ENCODE data around the gene CSF1R.
"Not testable (repeated sequence)": the region's sequence is repeated elsewhere in the genome, so short reads cannot be mapped to it uniquely, and the experiment has no call there.

Gene CSF1R

DNA sequence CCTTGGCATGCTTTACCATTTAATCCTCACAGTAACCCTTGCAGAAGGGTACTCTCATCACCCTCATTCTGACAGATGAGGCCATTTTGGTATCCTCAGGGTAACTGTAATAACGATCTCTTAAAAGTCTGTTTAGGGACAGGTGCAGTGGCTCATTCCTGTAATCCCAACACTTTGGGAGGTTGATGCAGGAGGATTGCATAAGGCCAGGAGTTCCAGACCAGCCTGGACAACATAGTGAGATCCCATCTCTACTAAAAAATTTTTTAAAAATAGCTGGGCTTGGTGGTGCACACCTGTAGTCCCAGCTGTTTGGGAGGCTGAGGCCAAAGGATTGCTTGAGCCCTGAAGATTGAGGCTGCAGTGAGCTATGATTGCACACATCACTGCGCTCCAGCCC is 31.8 kb downstream of the CSF1R start:
- DNase-seq: no peak

DNA sequence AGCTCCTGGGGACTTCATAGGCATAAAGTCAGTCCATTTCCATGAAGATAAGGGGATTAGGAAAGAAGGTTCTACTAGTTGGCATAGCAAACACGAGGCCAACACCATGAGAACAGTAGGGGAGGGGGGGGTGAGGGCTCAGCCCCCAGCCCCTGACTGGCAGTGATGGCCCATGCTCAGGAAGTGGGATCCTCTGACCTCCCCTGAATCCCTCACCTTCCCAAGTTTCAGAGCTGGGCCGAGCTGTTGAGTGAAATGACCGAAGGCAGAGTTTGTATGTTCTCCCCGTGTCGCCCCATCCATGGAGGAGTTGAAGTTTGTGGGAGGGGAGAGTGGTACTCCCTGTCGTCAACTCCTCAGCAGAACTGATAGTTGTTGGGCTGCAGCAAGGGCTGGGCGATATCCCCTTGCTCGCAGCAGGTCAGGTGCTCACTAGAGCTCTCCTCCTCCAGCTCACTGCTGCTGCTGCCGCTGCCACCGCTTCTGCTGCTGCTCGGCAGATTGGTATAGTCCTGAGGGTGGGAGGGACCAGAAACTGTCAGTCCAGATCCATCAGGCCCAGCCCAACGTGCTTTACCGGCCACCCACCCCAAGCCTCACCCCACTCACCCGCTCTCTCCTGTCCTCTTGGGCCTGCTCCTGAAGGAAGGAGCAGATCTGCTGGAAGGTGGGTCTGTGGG is 32.5 kb downstream of the CSF1R start:
- DNase-seq: no peak

DNA sequence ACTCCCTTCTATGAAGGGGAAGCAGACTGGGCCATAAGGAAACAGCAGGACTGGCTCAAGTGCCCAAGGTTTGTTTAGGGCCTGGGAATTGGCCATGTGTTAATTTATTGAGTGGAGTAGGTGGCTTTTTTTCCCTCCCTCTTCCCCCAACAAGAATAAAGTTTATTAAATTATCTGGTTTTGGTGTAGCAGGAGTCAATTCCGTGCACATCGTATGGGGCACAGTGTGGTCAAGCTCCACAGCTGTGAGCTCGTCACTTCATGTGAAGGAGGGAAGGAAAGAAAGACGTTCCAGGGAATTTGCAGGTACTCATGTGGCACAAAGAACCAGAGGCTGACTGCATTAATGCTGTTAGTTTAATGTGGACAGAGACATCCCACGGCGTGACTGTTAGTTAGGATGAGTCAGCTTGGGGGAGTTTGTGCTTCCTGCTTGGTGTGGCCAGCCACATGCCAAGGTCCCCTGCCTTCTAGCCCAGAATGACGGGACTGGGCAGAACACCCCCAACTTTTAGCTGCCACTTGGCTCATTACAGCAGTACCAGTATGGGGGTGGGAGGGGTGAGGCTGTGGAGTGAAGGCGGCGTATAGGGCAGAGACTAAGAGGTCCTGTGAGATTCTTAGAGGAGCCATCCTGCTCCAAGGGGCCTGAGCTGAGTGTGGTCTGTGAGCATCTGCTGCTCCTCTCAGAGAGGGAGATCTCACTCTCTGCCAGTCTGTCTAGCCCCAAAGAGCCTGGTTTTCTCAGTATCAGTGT is 33.2 kb downstream of the CSF1R start:
- no peak for DNase-seq

DNA sequence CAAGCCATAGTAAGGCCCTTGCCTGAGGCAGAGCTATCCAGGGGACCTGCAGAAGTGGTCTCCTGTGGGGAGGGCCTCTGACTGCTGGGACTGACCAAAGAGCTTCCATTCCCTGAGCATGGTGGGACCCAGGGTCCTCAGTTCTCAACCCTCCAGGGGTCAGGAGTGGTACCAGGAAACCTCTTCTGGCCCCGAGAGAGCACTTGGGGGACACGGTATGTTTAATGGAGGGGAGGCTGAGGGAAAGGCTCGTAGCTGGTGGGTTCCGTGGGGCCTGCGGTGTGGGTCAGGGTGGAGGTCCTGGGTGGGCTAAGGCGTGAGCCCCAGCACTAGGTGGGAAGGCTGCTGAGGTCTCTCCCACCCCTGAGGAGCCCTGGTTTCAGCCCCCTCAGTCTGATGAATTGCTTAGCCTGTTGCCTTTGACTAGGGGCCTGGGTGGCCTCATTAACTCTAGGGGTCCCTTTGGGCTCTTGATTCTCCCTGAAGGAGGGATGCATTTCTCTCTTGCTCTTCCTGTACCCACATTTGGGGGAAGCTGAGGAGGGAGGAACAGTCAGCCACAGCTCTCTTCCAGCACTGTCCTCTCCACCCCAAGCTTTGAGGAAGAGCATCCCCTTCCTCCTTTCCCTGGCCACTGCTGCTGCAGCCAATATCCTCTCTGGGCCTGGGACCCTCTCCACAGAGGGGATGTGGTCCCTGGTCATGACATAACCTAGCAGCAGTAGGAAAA is 34.0 kb downstream of the CSF1R start:
- DNase-seq: no peak

DNA sequence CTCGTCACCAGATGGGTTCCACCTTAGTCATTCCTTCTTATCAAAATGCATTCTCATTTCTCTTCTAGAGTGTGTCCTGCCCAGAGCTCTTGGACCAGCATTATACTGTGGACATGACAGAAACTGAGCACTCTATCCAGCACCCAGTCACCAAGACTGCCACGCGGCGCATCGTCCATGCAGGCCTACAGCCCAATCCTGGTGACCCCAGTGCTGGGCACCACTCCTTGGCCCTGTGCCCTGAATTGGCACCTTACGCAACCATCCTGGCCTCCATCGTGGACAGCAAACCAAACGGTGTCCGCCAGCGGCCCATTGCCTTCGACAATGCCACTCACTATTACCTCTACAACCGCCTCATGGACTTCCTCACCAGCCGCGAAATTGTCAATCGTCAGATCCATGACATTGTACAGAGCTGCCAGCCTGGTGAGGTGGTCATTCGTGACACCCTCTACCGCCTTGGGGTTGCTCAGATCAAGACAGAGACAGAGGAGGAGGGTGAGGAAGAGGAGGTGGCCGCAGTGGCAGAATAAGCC is 34.6 kb downstream of the CSF1R start:
- no peak for DNase-seq

DNA sequence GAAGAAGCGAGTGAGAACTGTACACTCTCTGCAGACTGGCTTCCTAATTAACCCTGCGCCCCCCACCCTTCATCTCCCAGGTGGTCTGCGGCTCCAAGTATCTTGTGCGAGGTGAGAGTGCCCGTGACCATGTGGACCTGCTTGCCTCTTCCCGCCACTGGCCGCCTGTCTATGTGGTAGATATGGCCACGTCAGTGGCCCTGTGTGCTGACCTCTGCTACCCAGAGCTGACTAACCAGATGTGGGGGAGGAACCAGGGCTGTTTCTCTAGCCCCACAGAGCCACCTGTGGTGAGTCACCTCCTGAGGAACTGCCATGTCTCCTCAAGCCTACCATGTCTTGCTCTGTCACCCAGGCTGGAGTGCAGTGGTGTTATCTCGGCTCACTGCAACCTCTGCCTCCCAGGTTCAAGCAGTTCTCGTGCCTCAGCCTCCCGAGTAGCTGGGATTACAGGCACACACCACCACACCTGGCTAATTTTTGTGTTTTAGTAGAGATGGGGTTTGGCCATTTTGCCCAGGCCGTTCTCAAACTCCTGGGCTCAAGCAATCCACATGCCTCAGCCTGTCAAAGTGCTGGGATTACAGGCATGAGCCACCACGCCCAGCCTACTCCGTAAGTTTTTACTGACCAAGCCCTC is 36.1 kb downstream of the CSF1R start:
- not testable (repeated sequence) for DNase-seq

DNA sequence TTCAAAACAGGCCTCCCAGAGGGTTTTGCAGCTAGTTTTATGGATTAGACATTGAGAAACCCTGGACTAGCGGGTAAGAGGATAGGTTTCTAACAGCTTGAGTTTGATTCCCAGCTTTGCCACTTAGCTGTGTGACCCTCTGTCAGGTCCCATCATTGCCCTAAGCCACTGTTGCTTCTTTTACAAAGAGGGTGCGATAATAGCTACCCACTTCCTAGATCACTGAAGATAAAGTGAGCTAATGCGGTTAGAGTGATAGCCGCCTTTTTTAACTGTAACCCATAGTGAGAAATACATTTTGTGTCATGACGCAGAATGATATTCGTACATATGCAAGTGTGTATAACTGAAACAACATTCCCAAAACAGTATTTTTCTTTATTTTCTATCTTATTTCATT is 40.3 kb downstream of the CSF1R start:
- DNase-seq: no peak

DNA sequence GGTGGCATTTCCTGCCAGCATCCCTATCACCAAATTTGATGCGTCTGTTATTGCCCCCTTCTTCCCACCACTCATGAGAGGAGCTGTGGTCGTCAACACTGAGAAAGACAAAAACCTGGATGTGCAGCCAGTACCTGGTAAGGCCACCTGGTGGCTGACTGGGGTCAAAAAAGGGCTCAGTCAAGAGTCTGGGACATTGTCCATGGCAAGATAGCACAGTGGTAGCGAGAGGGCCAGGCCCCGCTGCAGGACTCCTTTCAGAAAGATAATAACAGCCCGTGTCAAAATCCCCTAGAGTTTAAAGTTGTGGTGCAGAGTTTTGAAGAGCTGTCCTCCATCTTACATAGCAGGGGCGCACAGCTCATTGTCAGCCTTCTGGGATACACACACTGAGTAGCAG is 40.8 kb downstream of the CSF1R start:
- no peak for DNase-seq

DNA sequence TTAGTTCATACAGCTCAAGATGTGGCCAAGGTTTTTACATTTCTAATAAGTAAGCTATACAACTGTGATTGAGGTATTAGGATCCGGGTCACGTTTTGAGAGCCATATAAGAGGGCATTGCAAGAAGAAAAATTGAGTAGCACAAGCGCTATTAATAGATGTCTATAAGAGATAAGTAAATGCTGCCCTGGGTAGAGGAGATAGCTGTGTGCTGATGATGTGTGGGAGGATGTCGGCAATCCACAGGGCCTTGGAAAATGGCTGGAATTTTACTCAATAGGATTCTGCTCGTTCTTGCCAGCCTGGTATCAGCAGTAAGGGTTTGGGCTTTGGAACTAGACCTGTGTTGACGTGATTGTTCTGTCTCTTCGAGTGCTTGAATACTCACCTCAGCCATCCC is 41.6 kb downstream of the CSF1R start:
- DNase-seq: no peak

DNA sequence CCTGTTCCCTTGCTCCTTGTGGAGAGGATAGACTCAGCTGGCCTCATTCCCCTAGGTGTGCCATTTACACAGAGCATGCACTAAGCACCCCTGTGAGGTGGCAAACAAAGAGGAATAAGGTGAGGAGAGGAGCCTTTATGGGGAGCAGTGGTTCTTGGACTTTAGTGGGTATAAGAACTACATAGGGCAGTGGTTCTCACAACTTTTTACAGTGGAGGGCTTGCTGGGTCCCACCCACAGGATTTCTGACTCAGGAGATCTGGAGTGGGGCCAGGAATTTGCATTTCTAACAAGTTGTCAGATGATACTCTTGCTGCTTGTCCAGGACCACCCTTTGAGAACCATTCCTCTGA is 42.0 kb downstream of the CSF1R start:
- DNase-seq: no peak

DNA sequence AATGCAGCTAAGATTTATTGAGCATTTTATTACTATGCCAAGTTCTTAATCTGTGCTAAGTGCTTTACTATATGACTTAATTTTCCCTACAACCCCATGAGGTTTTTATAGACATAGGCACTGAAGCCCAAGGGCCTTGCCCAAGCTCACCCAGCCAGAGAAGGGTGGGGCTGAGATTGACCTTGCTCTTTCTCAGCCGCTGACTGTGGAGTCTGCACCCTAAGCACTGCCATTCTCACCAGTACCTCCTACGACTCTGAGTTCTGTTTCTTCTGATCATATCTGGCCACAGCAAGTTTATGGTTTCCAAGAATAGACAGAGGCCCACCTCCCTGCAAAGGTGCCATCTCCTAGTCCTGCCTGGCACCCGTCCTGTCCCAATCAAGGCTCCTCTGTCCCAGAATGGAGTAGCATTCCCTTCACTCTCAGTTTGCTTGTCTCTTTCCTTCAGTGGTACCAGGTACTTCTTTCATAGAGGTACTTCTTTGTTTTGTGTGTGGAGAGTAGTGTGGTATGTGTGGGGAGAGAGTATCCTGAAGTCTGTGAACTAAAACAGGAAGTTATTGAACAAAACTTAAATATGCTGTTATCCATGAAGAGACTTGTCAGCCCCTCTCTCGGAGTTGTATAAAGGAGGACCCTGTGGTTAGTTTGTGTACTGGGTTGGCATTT is 42.6 kb downstream of the CSF1R start:
- DNase-seq: no peak

DNA sequence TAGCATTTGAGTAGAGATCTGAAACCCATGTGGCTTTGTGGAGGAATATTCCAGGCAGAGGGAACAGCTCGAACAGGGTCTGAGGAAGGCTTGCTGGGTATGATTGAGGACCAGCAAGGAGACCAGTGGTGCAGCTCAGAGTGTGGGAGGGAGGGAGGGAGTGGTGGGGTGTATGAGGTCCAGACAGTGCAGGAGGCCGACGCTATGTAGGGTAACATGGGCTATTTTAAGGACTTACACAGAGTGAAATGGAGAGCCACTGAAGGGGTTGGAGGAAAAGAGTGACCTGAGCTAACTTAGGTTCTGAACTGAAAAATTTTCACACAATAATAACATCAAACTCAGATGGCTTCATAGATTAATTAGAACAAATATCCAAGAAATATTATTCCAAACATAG is 43.9 kb downstream of the CSF1R start:
- DNase-seq: no peak

DNA sequence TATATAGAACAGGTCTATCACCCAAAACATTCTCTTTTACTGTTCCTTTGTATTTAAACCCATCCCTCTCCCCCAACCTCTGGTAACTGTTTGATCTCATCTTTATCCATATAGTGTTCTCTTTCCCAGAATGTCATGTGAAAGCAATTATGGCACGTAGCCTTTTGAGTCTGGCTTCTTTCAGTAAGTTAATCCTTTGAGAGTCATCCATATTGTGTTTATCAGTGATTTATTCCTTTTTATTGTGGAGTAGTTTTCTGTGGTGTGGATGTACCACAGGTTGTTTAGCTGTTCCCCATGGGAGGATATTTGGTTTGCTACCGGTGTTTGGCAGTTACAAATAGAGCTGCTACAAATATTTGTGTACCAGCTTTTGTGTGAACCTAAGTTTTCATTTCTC is 47.8 kb downstream of the CSF1R start:
- no peak for DNase-seq

DNA sequence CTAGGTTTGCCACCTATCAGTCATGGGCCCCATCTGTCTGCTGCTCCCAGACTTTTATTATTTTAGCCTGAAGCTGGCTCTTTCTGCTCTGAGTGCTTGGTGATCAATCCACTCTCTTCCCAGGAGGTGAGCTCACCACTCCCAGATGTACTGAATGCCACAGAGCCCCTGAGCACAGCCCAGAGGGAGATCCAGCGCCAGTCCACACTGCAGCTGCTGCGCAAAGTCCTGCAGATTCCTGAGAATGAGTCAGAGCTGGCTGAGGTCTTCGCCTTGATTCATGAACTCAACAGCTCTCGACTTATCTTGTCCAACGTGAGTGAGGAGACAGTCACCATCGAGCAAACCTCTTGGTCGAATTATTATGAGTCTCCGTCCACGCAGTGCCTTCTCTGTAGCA is 49.8 kb downstream of the CSF1R start:
- DNase-seq: no peak

DNA sequence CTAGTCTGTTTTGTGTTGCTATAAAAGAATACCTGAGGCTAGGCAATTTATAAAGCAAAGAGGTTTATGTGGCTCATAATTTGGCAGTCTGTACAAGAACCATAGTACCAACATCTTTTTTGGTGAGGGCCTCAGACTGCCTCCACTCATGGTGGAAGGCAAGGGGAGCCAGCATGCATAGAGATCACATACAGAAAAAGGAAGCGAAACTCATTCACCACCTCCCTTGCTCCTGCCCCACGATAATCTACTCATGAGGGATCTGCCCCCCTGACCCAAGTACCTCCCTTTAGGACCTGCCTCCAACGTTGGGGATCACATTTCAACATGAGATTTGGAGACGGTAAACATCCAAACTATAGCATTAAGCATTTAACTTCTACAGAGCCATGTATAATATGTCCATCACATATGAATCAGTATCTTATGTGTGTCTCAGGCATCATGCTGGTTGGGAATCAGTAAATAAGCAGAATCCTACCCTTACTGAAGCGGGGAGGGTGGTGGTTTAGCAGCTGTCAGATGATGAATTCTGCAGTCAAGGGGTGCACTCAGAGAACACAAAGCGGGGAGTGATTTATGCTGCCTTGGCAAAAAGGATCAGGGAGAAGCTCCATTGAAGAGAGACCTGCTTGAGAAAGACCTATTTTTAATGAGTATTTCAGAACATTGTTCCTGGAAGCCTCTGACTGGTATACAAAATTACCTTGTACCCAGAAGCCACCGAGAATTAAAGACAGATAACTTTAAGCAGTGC is 51.0 kb downstream of the CSF1R start:
- DNase-seq: no peak

DNA sequence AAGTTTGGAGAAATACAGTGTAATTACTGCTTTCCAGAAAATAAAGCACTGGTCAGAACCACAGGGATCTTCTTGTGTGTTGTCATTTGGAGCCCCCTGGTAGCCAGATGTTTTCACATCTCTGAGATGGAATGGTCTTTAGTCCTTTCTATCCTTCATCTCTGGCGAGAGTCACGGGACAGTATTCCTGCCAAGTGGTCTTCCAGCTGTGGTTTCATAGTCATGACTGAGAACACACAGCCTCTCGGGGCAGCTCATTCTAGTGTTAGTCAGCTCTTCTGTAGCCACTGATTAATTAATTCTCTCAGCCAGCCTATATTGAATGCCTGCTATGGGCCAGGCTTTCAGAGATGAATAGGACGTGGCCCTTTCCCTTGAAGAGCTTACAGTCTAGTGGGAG is 51.7 kb downstream of the CSF1R start:
- DNase-seq: no peak

DNA sequence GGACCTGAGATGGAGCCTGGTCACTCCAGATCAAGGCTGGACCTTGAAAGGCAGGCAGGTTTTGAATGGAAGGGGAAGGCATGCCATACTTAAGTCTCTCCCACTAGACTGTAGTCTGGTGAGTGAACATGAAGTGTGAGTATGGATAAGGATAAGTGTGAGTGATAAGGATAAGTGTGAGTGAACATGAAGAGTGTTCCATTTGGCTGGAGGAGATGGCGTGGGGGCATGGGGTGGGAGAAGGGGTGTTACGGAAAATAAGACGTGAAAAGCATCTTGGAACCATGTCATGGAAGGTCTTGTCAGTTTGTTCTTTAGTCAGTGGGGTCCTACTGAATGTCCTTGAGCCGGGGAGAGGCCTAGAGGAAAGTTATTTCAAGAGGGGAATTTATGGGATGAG is 53.0 kb downstream of the CSF1R start:
- DNase-seq: no peak

DNA sequence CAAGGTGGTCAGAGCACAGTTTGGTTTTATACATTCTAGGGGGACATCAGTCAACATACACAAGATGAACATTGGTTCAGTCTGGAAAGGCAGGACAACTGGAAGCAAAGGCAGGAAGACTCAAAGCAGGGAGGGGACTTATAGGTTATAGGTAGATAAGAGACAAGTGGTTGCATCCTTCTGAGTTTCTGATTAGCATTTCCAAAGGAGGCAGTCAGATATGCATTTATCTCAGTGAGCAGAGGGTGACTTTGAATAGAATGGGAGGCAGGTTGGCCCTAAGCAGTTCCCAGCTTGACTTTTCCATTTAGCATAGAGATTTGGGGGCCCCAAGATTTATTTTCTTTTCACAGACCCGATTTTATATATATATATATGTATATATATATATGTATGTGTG is 58.3 kb downstream of the CSF1R start:
- not testable (repeated sequence) for DNase-seq

DNA sequence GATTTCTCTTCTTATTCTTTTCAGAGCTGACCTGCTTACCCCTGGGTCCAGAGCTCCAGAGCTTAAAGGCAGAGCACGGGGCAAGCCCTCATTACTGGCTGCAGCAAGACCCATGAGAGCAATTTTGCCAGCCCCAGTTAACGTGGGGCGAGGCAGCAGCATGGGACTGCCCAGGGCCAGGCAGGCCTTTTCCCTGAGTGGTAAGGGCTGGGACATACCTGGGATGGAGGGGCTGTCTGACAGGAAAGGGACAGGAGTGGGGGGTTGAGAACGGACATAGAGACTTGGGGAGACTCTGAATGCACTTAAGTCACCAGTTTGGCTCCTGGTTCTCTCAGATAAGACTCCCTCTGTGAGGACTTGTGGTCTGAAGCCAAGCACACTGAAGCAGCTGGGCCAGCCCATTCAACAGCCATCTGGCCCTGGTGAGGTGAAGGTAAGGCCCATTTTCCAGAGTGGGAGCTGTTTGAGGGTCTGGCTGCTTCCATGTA is 59.6 kb downstream of the CSF1R start:
- no peak for DNase-seq

DNA sequence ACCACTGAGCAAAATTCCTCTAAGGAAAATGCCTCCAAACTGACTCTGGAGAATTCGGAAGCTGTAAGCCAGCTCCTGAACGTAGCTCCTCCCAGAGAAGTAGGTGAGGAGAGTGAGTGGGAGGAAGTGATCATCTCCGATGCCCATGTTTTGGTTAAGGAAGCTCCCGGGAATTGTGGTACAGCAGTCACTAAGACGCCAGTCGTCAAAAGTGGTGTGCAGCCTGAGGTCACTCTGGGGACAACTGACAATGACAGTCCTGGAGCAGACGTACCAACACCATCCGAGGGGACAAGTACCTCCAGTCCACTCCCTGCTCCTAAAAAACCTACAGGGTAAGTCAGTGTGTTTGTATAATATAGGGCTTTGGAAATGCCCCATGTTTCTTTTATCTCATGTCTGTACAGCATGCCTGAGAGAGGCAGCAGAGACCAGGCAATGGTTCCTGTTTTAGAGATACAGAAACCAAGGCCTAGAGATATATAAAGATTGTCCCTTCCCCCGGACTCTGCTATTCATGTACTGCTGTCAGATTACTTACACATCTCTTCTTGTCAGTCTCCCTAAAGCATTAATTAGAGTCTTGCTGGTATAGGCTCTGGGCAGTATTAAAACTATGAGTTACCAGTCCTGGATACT is 61.9 kb downstream of the CSF1R start:
- DNase-seq: no peak

DNA sequence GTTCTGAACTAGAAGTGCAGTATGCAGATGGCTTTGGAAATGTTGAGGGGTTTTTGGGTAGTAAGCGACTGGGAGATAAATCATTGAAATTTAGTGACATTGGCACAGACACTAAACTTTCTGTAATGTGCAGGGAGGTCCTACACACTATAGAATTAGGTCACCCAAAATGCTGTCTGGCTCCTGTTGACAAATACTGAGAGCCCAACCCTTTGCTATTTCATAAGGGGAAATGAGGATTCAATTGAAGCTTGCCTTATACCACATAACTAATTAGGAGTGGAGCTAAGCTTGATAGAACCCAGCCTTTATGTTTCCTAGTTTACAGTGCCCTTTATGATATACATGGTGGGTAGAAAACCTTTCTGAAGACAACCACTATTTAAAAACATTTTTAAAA is 63.2 kb downstream of the CSF1R start:
- DNase-seq: no peak
